BJ (cell line): ENCODE data around the gene GOSR1. TPM values are rescaled to one million over a fixed set of nuclear protein-coding genes. Genes with fewer than 3 reads are reported as not detected.

Experiments used
- CTCF ChIA-PET: fragments of 350-600 bp; formaldehyde crosslinking; extraction: SDS; loops from one replicate; lab custom pipeline; 2021; ENCODE audit warnings: antibody characterized with exemption, inconsistent platforms; lab: Yijun Ruan, JAX
- POLR2A ChIA-PET: fragments of 300-600 bp; sonication (Branson Sonifier 250); formaldehyde crosslinking; extraction: SDS; loops from one replicate; lab custom pipeline; 2021; ENCODE audit warnings: antibody characterized with exemption; lab: Charles Lee
- DNase-seq: peaks from one replicate; pipeline ENCODE4 v3.0.0-alpha.2; 2011; ENCODE audit warnings: low read depth
- H3K27me3 ChIP-seq: 2 replicates; pipeline ENCODE4 v1.6.0; 2011; ENCODE audit warnings: low read length; ENCODE audit not compliant: control insufficient read depth, insufficient read depth
- H3K36me3 ChIP-seq: 2 replicates; pipeline ENCODE4 v1.5.1; 2011; ENCODE audit warnings: low read length; ENCODE audit not compliant: control insufficient read depth, insufficient read depth
- H3K4me3 ChIP-seq: 2 replicates; pipeline ENCODE4 v1.5.1; 2011; ENCODE audit warnings: low read depth, mild to moderate bottlenecking, control low read depth, low read length
- CTCF ChIP-seq: IDR thresholded peaks from 2 replicates; pipeline ENCODE4 v1.5.1; 2011; ENCODE audit warnings: low read depth, mild to moderate bottlenecking, control low read depth, inconsistent platforms, low read length, moderate library complexity; ENCODE audit not compliant: insufficient read depth
- polyA plus RNA-seq: library from polyadenylated mRNA; depleted of rRNA; stranded (reverse); fragments of >200 nt; gene quantifications from 2 replicates; pipeline ENCODE4 v1.2.3, GENCODE V29; 2011

The GOSR1 gene
- polyA plus RNA-seq, 1 experiment: 12.5 TPM

GRCh38 chr17:30495586-30495985 lies 18.4 kb downstream of the GOSR1 start:
- ChIA-PET POLR2A (no interaction called here), CTCF (no interaction called here)
- Histone ChIP-seq H3K27me3 (no peaks in the 10 kb centered on the region), H3K4me3 (no peak overlapping the region), H3K36me3 (peaks cover 6% of the 10 kb centered on the region)
- TF ChIP-seq CTCF: no peak
- DNase-seq: no peak

GRCh38 chr17:30503558-30503957 lies 26.4 kb downstream of the GOSR1 start:
- POLR2A ChIA-PET: no interaction called here
- TF ChIP-seq CTCF: no peak
- peaks cover 6% of the 10 kb centered on the region for H3K36me3 ChIP-seq
- no peaks in the 10 kb centered on the region for H3K27me3 ChIP-seq
- H3K4me3 ChIP-seq: no peak overlapping the region
- no peak for DNase-seq
- CTCF ChIA-PET: interaction anchor here (1.1 kb wide), 1 partner anchor 163 kb away, joined by 3 read pairs; no protein-coding TSS in a partner anchor

- POLR2A ChIA-PET: no interaction called here
- peaks cover 6% of the 10 kb centered on the region for H3K36me3 ChIP-seq
- no peaks in the 10 kb centered on the region for H3K27me3 ChIP-seq
- TF ChIP-seq CTCF: no peak
- H3K4me3 ChIP-seq: no peak overlapping the region
- CTCF ChIA-PET: interaction anchor here (1.2 to 1.4 kb wide), 2 partner anchors 19 to 29 kb away, joined by 3 to 5 read pairs; partner anchors contain the start of gene GOSR1
- DNase-seq: no peak
Measured at GRCh38 chr17:30505868-30506417, 28.7 kb downstream of the GOSR1 start.

- H3K27me3 ChIP-seq: no peaks in the 10 kb centered on the region
- CTCF ChIA-PET: interaction anchor here (1.0 to 1.4 kb wide), 3 partner anchors 19 to 59 kb away, joined by 3 to 5 read pairs (median 3); partner anchors contain the start of gene GOSR1
- no peak for DNase-seq
- H3K4me3 ChIP-seq: no peak overlapping the region
- TF ChIP-seq CTCF: no peak
- POLR2A ChIA-PET: no interaction called here
- H3K36me3 ChIP-seq: peaks cover 6% of the 10 kb centered on the region
Measured at GRCh38 chr17:30506481-30506880, 29.3 kb downstream of the GOSR1 start.

GRCh38 chr17:30513346-30513745 lies 36.1 kb downstream of the GOSR1 start:
- no peak for DNase-seq
- Histone ChIP-seq H3K36me3 (peaks cover 5% of the 10 kb centered on the region; the same call in 1 of the 2 replicates), H3K27me3 (no peaks in the 10 kb centered on the region), H3K4me3 (no peak overlapping the region)
- ChIA-PET CTCF (no interaction called here), POLR2A (no interaction called here)
- TF ChIP-seq CTCF: no peak
